Spleen (tissue), 7 donors: ENCODE measurements around the gene RFX3.

ENCODE experiments used
- POLR2A ChIP-seq, 3 donors: fragments of 450-650 bp; IDR thresholded peaks; one replicate each; pipeline ENCODE4 v1.5.1; 2017; ENCODE audit warnings: antibody characterized with exemption in 3 of 3, mild to moderate bottlenecking in 1 of 3
- TF ChIP-seq, protein P1 (sequence below), 11 experiments: fragments of 200-600 bp in 7 of 11; fragments of 450-650 bp in 4 of 11; sonication (generic) in 4 of 11; IDR thresholded peaks in 8 of 11; conservative IDR thresholded peaks in 3 of 11; 1 replicate in 7 of 11; 2 replicates in 4 of 11; pipeline versions ENCODE4 v1.4.0 to v1.8.0; 2016 to 2021; ENCODE audit warnings: antibody characterized with exemption in 11 of 11, inconsistent platforms in 4 of 11, mild to moderate bottlenecking in 1 of 11
- donor health status: DM: no; HTN: no; CAD: no; lungs with moderate emphysema.
- donor health status: DM: no; HTN: no; CAD: no.
- donor health status: DM: no; HTN: no; CAD: no.

DNA sequence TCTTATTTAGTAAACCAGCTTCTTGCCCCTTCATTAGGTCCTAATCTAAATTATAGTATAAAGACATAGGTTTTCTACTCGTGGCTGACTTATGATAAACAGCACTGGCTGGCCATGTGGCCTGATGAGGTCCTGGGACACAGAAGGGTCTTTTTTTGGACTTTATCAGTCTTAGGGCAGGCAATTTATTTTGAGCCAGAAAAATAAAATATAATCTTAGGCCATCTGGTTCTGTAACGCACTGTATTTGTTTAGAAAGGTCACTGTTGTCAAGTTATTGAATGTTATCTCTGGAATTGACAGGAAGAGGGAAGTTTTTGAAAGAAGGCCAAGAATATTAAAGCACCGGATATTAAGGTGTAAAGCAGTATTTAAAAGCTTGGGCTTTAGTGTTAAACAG is 53.9 kb downstream of the RFX3 start:
- TF ChIP-seq, protein P1, sequence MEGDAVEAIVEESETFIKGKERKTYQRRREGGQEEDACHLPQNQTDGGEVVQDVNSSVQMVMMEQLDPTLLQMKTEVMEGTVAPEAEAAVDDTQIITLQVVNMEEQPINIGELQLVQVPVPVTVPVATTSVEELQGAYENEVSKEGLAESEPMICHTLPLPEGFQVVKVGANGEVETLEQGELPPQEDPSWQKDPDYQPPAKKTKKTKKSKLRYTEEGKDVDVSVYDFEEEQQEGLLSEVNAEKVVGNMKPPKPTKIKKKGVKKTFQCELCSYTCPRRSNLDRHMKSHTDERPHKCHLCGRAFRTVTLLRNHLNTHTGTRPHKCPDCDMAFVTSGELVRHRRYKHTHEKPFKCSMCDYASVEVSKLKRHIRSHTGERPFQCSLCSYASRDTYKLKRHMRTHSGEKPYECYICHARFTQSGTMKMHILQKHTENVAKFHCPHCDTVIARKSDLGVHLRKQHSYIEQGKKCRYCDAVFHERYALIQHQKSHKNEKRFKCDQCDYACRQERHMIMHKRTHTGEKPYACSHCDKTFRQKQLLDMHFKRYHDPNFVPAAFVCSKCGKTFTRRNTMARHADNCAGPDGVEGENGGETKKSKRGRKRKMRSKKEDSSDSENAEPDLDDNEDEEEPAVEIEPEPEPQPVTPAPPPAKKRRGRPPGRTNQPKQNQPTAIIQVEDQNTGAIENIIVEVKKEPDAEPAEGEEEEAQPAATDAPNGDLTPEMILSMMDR (IDR thresholded peaks at IDR 0.05 in 8 of 11, conservative IDR thresholded peaks at IDR 0.05 in 3 of 11) = no peak
- TF ChIP-seq POLR2A (IDR thresholded peaks at IDR 0.05) = no peak
